Measurements from ENCODE around the gene PPARGC1A. TPM values are rescaled to one million over a fixed set of nuclear protein-coding genes. Genes with fewer than 3 reads are reported as not detected.

PPARGC1A gene
- total and polyA plus RNA-seq, 2 of the 13 experiments (the other 11 are each of a cell fraction or from before 2014, with no cell fraction given) = 20.7 to 37.3 TPM

- TF ChIP-seq HMGXB3 (CRISPR knock-in tag; IDR thresholded peaks at IDR 0.05; ENCODE audit: borderline replicate concordance) (no peak), CHD4 (IDR thresholded peaks at IDR 0.05; ENCODE audit: borderline replicate concordance, low read length) (peak; percentile 67; the same call in 1 of the 2 replicates), NR2F2 (IDR thresholded peaks at IDR 0.05; ENCODE audit: borderline replicate concordance, low read depth) (peak; percentile 73; the same call in 1 of the 2 replicates), ZNF512 (CRISPR knock-in tag; IDR thresholded peaks at IDR 0.05) (no peak), HNRNPL (IDR thresholded peaks at IDR 0.05; ENCODE audit: low read depth, low read length) (0 out of 2 replicates have a peak, but pooled peaks have one; percentile 43), TBX2 (CRISPR knock-in tag; IDR thresholded peaks at IDR 0.05; ENCODE audit: borderline replicate concordance) (0 out of 2 replicates have a peak, but pooled peaks have one; percentile 26), MIER3 (CRISPR knock-in tag; IDR thresholded peaks at IDR 0.05; ENCODE audit: borderline replicate concordance) (no peak), NCOR1 (IDR thresholded peaks at IDR 0.05; ENCODE audit: borderline replicate concordance, low read length) (peak; percentile 41; the same call in 1 of the 2 replicates), SRSF9 (IDR thresholded peaks at IDR 0.05; ENCODE audit: borderline replicate concordance, insufficient read depth, low read depth, low read length, poor library complexity, severe bottlenecking) (no peak), BCL6 (CRISPR knock-in tag; IDR thresholded peaks at IDR 0.05) (no peak; the same call in 1 of the 2 replicates), KLF6 (CRISPR knock-in tag; IDR thresholded peaks at IDR 0.05) (no peak)
- TF ChIP-seq, protein P1, sequence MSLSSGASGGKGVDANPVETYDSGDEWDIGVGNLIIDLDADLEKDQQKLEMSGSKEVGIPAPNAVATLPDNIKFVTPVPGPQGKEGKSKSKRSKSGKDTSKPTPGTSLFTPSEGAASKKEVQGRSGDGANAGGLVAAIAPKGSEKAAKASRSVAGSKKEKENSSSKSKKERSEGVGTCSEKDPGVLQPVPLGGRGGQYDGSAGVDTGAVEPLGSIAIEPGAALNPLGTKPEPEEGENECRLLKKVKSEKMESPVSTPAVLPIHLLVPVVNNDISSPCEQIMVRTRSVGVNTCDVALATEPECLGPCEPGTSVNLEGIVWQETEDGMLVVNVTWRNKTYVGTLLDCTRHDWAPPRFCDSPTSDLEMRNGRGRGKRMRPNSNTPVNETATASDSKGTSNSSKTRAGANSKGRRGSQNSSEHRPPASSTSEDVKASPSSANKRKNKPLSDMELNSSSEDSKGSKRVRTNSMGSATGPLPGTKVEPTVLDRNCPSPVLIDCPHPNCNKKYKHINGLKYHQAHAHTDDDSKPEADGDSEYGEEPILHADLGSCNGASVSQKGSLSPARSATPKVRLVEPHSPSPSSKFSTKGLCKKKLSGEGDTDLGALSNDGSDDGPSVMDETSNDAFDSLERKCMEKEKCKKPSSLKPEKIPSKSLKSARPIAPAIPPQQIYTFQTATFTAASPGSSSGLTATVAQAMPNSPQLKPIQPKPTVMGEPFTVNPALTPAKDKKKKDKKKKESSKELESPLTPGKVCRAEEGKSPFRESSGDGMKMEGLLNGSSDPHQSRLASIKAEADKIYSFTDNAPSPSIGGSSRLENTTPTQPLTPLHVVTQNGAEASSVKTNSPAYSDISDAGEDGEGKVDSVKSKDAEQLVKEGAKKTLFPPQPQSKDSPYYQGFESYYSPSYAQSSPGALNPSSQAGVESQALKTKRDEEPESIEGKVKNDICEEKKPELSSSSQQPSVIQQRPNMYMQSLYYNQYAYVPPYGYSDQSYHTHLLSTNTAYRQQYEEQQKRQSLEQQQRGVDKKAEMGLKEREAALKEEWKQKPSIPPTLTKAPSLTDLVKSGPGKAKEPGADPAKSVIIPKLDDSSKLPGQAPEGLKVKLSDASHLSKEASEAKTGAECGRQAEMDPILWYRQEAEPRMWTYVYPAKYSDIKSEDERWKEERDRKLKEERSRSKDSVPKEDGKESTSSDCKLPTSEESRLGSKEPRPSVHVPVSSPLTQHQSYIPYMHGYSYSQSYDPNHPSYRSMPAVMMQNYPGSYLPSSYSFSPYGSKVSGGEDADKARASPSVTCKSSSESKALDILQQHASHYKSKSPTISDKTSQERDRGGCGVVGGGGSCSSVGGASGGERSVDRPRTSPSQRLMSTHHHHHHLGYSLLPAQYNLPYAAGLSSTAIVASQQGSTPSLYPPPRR (CRISPR knock-in tag; IDR thresholded peaks at IDR 0.05; ENCODE audit: borderline replicate concordance) = no peak; the same call in 1 of the 2 replicates
- TF ChIP-seq, protein P2, sequence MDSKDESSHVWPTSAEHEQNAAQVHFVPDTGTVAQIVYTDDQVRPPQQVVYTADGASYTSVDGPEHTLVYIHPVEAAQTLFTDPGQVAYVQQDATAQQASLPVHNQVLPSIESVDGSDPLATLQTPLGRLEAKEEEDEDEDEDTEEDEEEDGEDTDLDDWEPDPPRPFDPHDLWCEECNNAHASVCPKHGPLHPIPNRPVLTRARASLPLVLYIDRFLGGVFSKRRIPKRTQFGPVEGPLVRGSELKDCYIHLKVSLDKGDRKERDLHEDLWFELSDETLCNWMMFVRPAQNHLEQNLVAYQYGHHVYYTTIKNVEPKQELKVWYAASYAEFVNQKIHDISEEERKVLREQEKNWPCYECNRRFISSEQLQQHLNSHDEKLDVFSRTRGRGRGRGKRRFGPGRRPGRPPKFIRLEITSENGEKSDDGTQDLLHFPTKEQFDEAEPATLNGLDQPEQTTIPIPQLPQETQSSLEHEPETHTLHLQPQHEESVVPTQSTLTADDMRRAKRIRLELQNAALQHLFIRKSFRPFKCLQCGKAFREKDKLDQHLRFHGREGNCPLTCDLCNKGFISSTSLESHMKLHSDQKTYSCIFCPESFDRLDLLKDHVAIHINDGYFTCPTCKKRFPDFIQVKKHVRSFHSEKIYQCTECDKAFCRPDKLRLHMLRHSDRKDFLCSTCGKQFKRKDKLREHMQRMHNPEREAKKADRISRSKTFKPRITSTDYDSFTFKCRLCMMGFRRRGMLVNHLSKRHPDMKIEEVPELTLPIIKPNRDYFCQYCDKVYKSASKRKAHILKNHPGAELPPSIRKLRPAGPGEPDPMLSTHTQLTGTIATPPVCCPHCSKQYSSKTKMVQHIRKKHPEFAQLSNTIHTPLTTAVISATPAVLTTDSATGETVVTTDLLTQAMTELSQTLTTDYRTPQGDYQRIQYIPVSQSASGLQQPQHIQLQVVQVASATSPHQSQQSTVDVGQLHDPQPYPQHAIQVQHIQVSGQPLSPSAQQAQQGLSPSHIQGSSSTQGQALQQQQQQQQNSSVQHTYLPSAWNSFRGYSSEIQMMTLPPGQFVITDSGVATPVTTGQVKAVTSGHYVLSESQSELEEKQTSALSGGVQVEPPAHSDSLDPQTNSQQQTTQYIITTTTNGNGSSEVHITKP (CRISPR knock-in tag; IDR thresholded peaks at IDR 0.05; ENCODE audit: low read depth) = no peak
Measured at GRCh38 chr4:23788027-23788426, 101.8 kb downstream of the PPARGC1A start (continued).

Data from HepG2 (cell line).